Prostate gland (tissue), 2 donors: ENCODE data around the gene RYR2. TPM values are rescaled to one million over a fixed set of nuclear protein-coding genes. Genes with fewer than 3 reads are reported as not detected.

ENCODE experiments used
- DNase-seq: peaks from one replicate; pipeline ENCODE4 v3.0.0-alpha.2; 2019; ENCODE audit warnings: low spot score
- H3K27ac ChIP-seq, 2 donors: fragments of 200-600 bp; sonication (generic); 2 replicates each; pipeline ENCODE4 v1.5.1; 2017 to 2019
- H3K27me3 ChIP-seq: fragments of 200-600 bp; sonication (generic); replicated peaks from 2 replicates; pipeline ENCODE4 v1.5.1; 2019; ENCODE audit not compliant: insufficient read depth
- H3K36me3 ChIP-seq, 2 donors: fragments of 200-600 bp; sonication (generic); 1 replicate in 1 of 2; 2 replicates in 1 of 2; pipeline versions ENCODE4 v1.5.1 to v1.8.1; 2017 to 2019
- H3K4me1 ChIP-seq: fragments of 200-600 bp; sonication (generic); replicated peaks from 2 replicates; pipeline ENCODE4 v1.5.1; 2019
- H3K4me3 ChIP-seq, 2 donors: fragments of 200-600 bp; sonication (generic); 2 replicates each; pipeline ENCODE4 v1.5.1; 2017 to 2019
- H3K9me3 ChIP-seq: fragments of 200-600 bp; sonication (generic); 2 replicates; pipeline ENCODE4 v1.5.1; 2017
- CTCF ChIP-seq, 4 experiments: fragments of 200-600 bp in 2 of 4; fragments of 450-650 bp in 2 of 4; sonication (generic) in 2 of 4; IDR thresholded peaks; 1 replicate in 3 of 4; 2 replicates in 1 of 4; pipeline ENCODE4 v1.5.1; 2016 to 2019; ENCODE audit warnings: antibody characterized with exemption in 4 of 4, mild to moderate bottlenecking in 2 of 4, moderate library complexity in 2 of 4
- POLR2A ChIP-seq: fragments of 450-650 bp; IDR thresholded peaks from one replicate; pipeline ENCODE4 v1.6.1; 2016; ENCODE audit warnings: antibody characterized with exemption, mild to moderate bottlenecking
- POLR2AphosphoS5 ChIP-seq: sonication (generic); formaldehyde crosslinking; IDR thresholded peaks from one replicate; pipeline ENCODE4 v1.6.1; 2017; ENCODE audit warnings: antibody characterized with exemption
- WGBS: methylation state at CpG from one replicate; pipeline ENCODE4 v1.1.5; 2018; 5-methylcytosine and 5-hydroxymethylcytosine counted together
- intact Hi-C: fragments of 100-400 bp; cut with DNase I; formaldehyde crosslinking; loops from one replicate; pipeline ENCODE4 v1.14.2; 2022
- total RNA-seq, 2 donors: library from RNA; depleted of rRNA; stranded (reverse); fragments of >200 nt; gene quantifications; one replicate each; pipeline ENCODE4 v1.1.0, GENCODE V29; 2016

The RYR2 gene
- total RNA-seq, 2 donors from 2014 or later = 2.9 to 6.7 TPM

- Histone ChIP-seq H3K4me1 (no peaks in the 10 kb centered on the region), H3K27ac (no peak overlapping the region), H3K4me3 (no peak overlapping the region), H3K9me3 (no peaks in the 10 kb centered on the region), H3K36me3 (no peaks in the 10 kb centered on the region), H3K27me3 (no peaks in the 10 kb centered on the region)
- DNase-seq = no peak
- TF ChIP-seq CTCF (IDR thresholded peaks at IDR 0.05) = no peak
- 13% methylated on average over 1 of the region's 1 CpG for WGBS
- intact Hi-C loops = no loop called here
These were observed 261.9 kb downstream of the RYR2 start for GRCh38 chr1:237303929-237304328.

- intact Hi-C loops = no loop called here
- Histone ChIP-seq H3K4me3 (no peak overlapping the region), H3K27ac (no peak overlapping the region), H3K27me3 (no peaks in the 10 kb centered on the region), H3K4me1 (no peaks in the 10 kb centered on the region), H3K36me3 (no peaks in the 10 kb centered on the region), H3K9me3 (no peaks in the 10 kb centered on the region)
- DNase-seq = no peak
- WGBS = 83% methylated on average over 8 of the region's 8 CpGs
- TF ChIP-seq POLR2AphosphoS5 (no peak), CTCF (IDR thresholded peaks at IDR 0.05) (no peak), POLR2A (no peak)
These were observed 264.7 kb downstream of the RYR2 start for GRCh38 chr1:237306726-237307125.

GRCh38 chr1:237309595-237310118 is 267.7 kb downstream of the RYR2 start:
- WGBS = 94% methylated on average over 32 of the region's 32 CpGs
- TF ChIP-seq POLR2AphosphoS5 = no peak
- no peak for TF ChIP-seq POLR2A
- TF ChIP-seq CTCF (IDR thresholded peaks at IDR 0.05) = no peak
- H3K27me3 ChIP-seq = no peaks in the 10 kb centered on the region
- intact Hi-C loops = loop anchor here (10.0 kb wide), 1 partner anchor 165 kb away; no protein-coding TSS in a partner anchor
- H3K4me1 ChIP-seq = no peaks in the 10 kb centered on the region
- no peak for DNase-seq
- H3K4me3 ChIP-seq = no peak overlapping the region
- no peaks in the 10 kb centered on the region for H3K36me3 ChIP-seq
- H3K27ac ChIP-seq = no peak overlapping the region
- H3K9me3 ChIP-seq = no peaks in the 10 kb centered on the region

- H3K4me3 ChIP-seq = no peak overlapping the region
- DNase-seq = no peak
- H3K27me3 ChIP-seq = no peaks in the 10 kb centered on the region
- H3K36me3 ChIP-seq = no peaks in the 10 kb centered on the region
- TF ChIP-seq POLR2AphosphoS5 = no peak
- TF ChIP-seq CTCF (IDR thresholded peaks at IDR 0.05) = no peak
- no peak for TF ChIP-seq POLR2A
- H3K4me1 ChIP-seq = no peaks in the 10 kb centered on the region
- intact Hi-C loops = loop anchor here (10.0 kb wide), 1 partner anchor 172 kb away; no protein-coding TSS in a partner anchor
- 57% methylated on average over 4 of the region's 4 CpGs for WGBS
- H3K27ac ChIP-seq = no peak overlapping the region
- no peaks in the 10 kb centered on the region for H3K9me3 ChIP-seq
These were observed 274.4 kb downstream of the RYR2 start for GRCh38 chr1:237316352-237316751.

- no peak for DNase-seq
- H3K27ac ChIP-seq = no peak overlapping the region
- WGBS = 87% methylated on average over 3 of the region's 3 CpGs
These were observed 276.8 kb downstream of the RYR2 start for GRCh38 chr1:237318748-237319147.

More at GRCh38 chr1:237318748-237319147, 276.8 kb downstream of the RYR2 start:
- H3K4me3 ChIP-seq = no peak overlapping the region
- no peak for TF ChIP-seq POLR2AphosphoS5
- no peaks in the 10 kb centered on the region for H3K9me3 ChIP-seq
- no peaks in the 10 kb centered on the region for H3K36me3 ChIP-seq
- intact Hi-C loops = loop anchor here (10.0 kb wide), 1 partner anchor 174 kb away; no protein-coding TSS in a partner anchor
- no peaks in the 10 kb centered on the region for H3K4me1 ChIP-seq
- no peaks in the 10 kb centered on the region for H3K27me3 ChIP-seq
